HFF-Myc (cell line): Measurements from ENCODE around the gene ATXN2L.
"Not testable (repeated sequence)": the region's sequence is repeated elsewhere in the genome, so short reads cannot be mapped to it uniquely, and the experiment has no call there.

Experiments used
- DNase-seq: peaks from one replicate; pipeline ENCODE4 v3.0.0-alpha.2; 2011; ENCODE audit warnings: low read depth; ENCODE audit errors: extremely low read depth
- H3K4me3 ChIP-seq: replicated peaks from 2 replicates; pipeline ENCODE4 v1.5.1; 2011; ENCODE audit warnings: low read depth, mild to moderate bottlenecking, control low read depth, low read length
- CTCF ChIP-seq: IDR thresholded peaks from 2 replicates; pipeline ENCODE4 v1.5.1; 2012; ENCODE audit warnings: mild to moderate bottlenecking, low read depth, low read length, control low read depth; ENCODE audit errors: missing control alignments

Gene ATXN2L

GRCh38 chr16:28879261-28879840 is 56.6 kb downstream of the ATXN2L start:
- no peak for DNase-seq
- no peak for TF ChIP-seq CTCF
- peak overlapping the region; percentile 51 for H3K4me3 ChIP-seq

- DNase-seq, result peak; percentile 40
- peak overlapping the region; percentile 51 for H3K4me3 ChIP-seq
- no peak for TF ChIP-seq CTCF
These were observed 57.2 kb downstream of the ATXN2L start for GRCh38 chr16:28879841-28880588.

- TF ChIP-seq CTCF, result no peak
- DNase-seq, result no peak
- H3K4me3 ChIP-seq, result no peak overlapping the region
These were observed 57.8 kb downstream of the ATXN2L start for GRCh38 chr16:28880589-28880915.

- H3K4me3 ChIP-seq, result no peak overlapping the region
- DNase-seq, result no peak
- TF ChIP-seq CTCF, result no peak
These were observed 58.2 kb downstream of the ATXN2L start for GRCh38 chr16:28880955-28881354.

GRCh38 chr16:28881565-28881964 is 58.8 kb downstream of the ATXN2L start:
- not testable (repeated sequence) for H3K4me3 ChIP-seq, DNase-seq

GRCh38 chr16:28882551-28883160 is 59.9 kb downstream of the ATXN2L start:
- no peak for TF ChIP-seq CTCF
- DNase-seq, result no peak
- no peak overlapping the region for H3K4me3 ChIP-seq

GRCh38 chr16:28883221-28883996 is 60.6 kb downstream of the ATXN2L start:
- no peak for DNase-seq
- H3K4me3 ChIP-seq, result no peak overlapping the region
- no peak for TF ChIP-seq CTCF
